ENCODE results near the gene CUL3. TPM values are rescaled to one million over a fixed set of nuclear protein-coding genes. Genes with fewer than 3 reads are reported as not detected.
A peak's percentile ranks its signal among the peaks of the same experiment; 100 is the strongest.

Gene CUL3
- total and polyA plus RNA-seq, 2 of the 13 experiments (the other 11 are each of a cell fraction or from before 2014, with no cell fraction given): 33.2 to 62.3 TPM

DNA sequence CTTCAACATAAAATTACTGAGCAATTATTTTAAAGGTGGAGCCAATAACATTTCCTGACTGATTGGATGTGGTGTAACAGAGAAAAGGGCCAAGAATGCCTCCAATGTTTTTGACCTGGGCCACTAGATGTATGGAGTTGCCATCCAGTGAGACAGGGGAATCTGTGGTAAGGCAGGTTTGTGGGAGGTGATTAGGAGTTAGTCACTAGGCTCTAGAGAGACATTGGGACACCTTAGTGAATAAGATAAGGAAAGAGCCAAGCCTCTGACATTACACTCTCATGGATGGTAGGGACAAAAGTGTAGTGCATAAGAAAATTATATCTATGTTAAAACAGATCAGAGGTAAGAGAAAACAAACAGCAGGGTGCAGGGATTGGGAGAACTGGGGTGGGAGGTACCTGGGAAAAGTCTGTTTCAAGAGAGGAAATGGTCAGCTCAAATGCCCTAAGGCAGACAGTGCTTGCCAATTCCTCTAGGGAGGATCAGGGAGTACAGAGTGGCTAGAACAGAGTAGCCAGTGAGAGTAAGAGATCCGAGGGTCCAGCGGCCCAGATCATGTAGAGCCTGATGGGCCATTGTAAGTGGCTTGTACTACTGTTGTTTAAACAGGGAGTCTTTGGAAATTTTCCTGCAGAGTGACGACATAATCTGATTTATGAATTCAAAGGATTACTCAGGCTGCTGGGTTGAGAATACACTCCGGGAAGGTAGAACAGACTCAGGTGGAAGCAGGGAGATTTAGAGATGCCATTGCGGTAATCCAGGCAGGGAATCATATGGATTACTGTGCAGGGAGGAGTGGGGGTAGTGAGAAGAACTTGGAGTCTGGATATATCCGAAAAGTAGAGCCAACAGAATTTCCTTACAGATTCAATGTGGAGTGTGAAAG, 45.7 kb upstream of the CUL3 start:
- BruUV-seq (replicated peaks): no TSS peak

More for the DNA sequence above, 45.7 kb upstream of the CUL3 start:
- no peaks in the 10 kb centered on the region for H3K4me1 ChIP-seq (ENCODE audit: insufficient read depth, low read length)
- no peak overlapping the region for H3K4me3 ChIP-seq (replicated peaks in 1 of 3; ENCODE audit: insufficient read depth in 1 of 3, low read depth in 2 of 3, low read length in 3 of 3)
- TF ChIP-seq BORCS8-MEF2B (CRISPR knock-in tag; IDR thresholded peaks at IDR 0.05) (no peak), CEBPB (IDR thresholded peaks at IDR 0.05; ENCODE audit: borderline replicate concordance, low read depth, low read length) (peak; percentile 26; the same call in 1 of the 2 replicates), RCOR2 (CRISPR knock-in tag; IDR thresholded peaks at IDR 0.05) (no peak), CREB1 (IDR thresholded peaks at IDR 0.05) (0 out of 2 replicates have a peak, but pooled peaks have one; percentile 6), CREB1 (CRISPR knock-in tag; IDR thresholded peaks at IDR 0.05) (no peak), MIXL1 (CRISPR knock-in tag; IDR thresholded peaks at IDR 0.05) (no peak), NCOA1 (CRISPR knock-in tag; IDR thresholded peaks at IDR 0.05) (no peak)
- TF ChIP-seq, protein P1, sequence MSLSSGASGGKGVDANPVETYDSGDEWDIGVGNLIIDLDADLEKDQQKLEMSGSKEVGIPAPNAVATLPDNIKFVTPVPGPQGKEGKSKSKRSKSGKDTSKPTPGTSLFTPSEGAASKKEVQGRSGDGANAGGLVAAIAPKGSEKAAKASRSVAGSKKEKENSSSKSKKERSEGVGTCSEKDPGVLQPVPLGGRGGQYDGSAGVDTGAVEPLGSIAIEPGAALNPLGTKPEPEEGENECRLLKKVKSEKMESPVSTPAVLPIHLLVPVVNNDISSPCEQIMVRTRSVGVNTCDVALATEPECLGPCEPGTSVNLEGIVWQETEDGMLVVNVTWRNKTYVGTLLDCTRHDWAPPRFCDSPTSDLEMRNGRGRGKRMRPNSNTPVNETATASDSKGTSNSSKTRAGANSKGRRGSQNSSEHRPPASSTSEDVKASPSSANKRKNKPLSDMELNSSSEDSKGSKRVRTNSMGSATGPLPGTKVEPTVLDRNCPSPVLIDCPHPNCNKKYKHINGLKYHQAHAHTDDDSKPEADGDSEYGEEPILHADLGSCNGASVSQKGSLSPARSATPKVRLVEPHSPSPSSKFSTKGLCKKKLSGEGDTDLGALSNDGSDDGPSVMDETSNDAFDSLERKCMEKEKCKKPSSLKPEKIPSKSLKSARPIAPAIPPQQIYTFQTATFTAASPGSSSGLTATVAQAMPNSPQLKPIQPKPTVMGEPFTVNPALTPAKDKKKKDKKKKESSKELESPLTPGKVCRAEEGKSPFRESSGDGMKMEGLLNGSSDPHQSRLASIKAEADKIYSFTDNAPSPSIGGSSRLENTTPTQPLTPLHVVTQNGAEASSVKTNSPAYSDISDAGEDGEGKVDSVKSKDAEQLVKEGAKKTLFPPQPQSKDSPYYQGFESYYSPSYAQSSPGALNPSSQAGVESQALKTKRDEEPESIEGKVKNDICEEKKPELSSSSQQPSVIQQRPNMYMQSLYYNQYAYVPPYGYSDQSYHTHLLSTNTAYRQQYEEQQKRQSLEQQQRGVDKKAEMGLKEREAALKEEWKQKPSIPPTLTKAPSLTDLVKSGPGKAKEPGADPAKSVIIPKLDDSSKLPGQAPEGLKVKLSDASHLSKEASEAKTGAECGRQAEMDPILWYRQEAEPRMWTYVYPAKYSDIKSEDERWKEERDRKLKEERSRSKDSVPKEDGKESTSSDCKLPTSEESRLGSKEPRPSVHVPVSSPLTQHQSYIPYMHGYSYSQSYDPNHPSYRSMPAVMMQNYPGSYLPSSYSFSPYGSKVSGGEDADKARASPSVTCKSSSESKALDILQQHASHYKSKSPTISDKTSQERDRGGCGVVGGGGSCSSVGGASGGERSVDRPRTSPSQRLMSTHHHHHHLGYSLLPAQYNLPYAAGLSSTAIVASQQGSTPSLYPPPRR (CRISPR knock-in tag; IDR thresholded peaks at IDR 0.05; ENCODE audit: borderline replicate concordance): no peak
- TF ChIP-seq, protein P2, sequence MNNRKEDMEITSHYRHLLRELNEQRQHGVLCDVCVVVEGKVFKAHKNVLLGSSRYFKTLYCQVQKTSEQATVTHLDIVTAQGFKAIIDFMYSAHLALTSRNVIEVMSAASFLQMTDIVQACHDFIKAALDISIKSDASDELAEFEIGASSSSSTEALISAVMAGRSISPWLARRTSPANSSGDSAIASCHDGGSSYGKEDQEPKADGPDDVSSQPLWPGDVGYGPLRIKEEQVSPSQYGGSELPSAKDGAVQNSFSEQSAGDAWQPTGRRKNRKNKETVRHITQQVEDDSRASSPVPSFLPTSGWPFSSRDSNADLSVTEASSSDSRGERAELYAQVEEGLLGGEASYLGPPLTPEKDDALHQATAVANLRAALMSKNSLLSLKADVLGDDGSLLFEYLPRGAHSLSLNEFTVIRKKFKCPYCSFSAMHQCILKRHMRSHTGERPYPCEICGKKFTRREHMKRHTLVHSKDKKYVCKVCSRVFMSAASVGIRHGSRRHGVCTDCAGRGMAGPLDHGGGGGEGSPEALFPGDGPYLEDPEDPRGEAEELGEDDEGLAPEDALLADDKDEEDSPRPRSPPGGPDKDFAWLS (CRISPR knock-in tag; IDR thresholded peaks at IDR 0.05; ENCODE audit: borderline replicate concordance): no peak
- intact Hi-C loops (cut with micrococcal nuclease; ENCODE audit: unreplicated experiment): no loop called here
- no peak for DNase-seq (ENCODE audit: low spot score)
- H3K27ac ChIP-seq (ENCODE audit: extremely low read length, insufficient read depth, low read length): no peak overlapping the region
- H4K20me1 ChIP-seq (ENCODE audit: insufficient read depth, low read length): no peaks in the 10 kb centered on the region
- H3K4me2 ChIP-seq (ENCODE audit: low read depth, low read length): no peak overlapping the region
- FAIRE-seq: no peak
- no peak overlapping the region for H3K9ac ChIP-seq (ENCODE audit: insufficient read depth, low read depth, low read length)
- in situ Hi-C loops (cut with HindIII; ENCODE audit: extremely low pct_ligation_motif_present, low pct_unique_long_range_greater_than_20kb): no loop called here
- no peaks in the 10 kb centered on the region for H3K9me3 ChIP-seq (ENCODE audit: low read length)
- peak; percentile 58 for ATAC-seq
- H3K36me3 ChIP-seq (replicated peaks in 1 of 2; ENCODE audit: control insufficient read depth in 1 of 2, insufficient read depth in 2 of 2, low read length in 2 of 2): no peaks in the 10 kb centered on the region
- CTCF ChIA-PET (ENCODE audit: low intra/inter-chr PET ratio, low total read pairs): no interaction called here
- POLR2A ChIA-PET: no interaction called here
- 22% methylated on average over 6 of the region's 6 CpGs for WGBS (ENCODE audit: low lambda C conversion rate)
- no peak overlapping the region for H2AFZ ChIP-seq (ENCODE audit: low read length)
- H3K79me2 ChIP-seq (ENCODE audit: insufficient read depth, low read length): no peaks in the 10 kb centered on the region
- H3K27me3 ChIP-seq (ENCODE audit: control insufficient read depth in 1 of 2, insufficient read depth in 2 of 2, low read length in 2 of 2): peaks cover 0 to 2% of the 10 kb centered on the region in 2 experiments; a peak in 2 of 5 replicates
